Peyer's patch (tissue), 4 donors: ENCODE data around the gene BCAS1. TPM values are rescaled to one million over a fixed set of nuclear protein-coding genes. Genes with fewer than 3 reads are reported as not detected.

Source experiments
- DNase-seq, 3 donors: peaks; one replicate each; pipeline ENCODE4 v3.0.0-alpha.2; 2017 to 2019
- H3K27ac ChIP-seq, 4 donors: fragments of 200-600 bp; sonication (generic); one replicate each; pipeline ENCODE4 v1.5.1; 2016 to 2019
- H3K27me3 ChIP-seq, 2 donors: fragments of 200-600 bp; sonication (generic); one replicate each; pipeline ENCODE4 v1.5.1; 2019
- H3K36me3 ChIP-seq, 3 donors: fragments of 200-600 bp; sonication (generic); one replicate each; pipeline ENCODE4 v1.5.1; 2016 to 2019
- H3K4me1 ChIP-seq, 4 donors: fragments of 200-600 bp; sonication (generic); one replicate each; pipeline ENCODE4 v1.5.1; 2016 to 2019
- H3K4me3 ChIP-seq, 4 donors: fragments of 200-600 bp; sonication (generic); 1 replicate in 3 of 4; 2 replicates in 1 of 4; pipeline ENCODE4 v1.5.1; 2016 to 2019; ENCODE audit warnings: mild to moderate bottlenecking in 1 of 4
- H3K9me3 ChIP-seq, 4 donors: fragments of 200-600 bp; sonication (generic); one replicate each; pipeline ENCODE4 v1.5.1; 2016 to 2019; ENCODE audit warnings: mild to moderate bottlenecking in 1 of 4
- POLR2A ChIP-seq, 2 donors: fragments of 450-650 bp; IDR thresholded peaks; one replicate each; pipeline ENCODE4 v1.5.1; 2017; ENCODE audit warnings: antibody characterized with exemption in 2 of 2, mild to moderate bottlenecking in 2 of 2, moderate library complexity in 2 of 2
- total RNA-seq, 4 donors: library from RNA; depleted of rRNA; stranded (reverse); fragments of >200 nt; gene quantifications; one replicate each; pipeline ENCODE4 v1.1.0, GENCODE V29; 2016
- TF ChIP-seq, protein P1 (sequence below), 6 experiments: fragments of 450-650 bp in 4 of 6; fragments of 200-600 bp in 2 of 6; sonication (generic) in 1 of 6; IDR thresholded peaks; one replicate each; pipeline ENCODE4 v1.5.1; 2017 to 2019; ENCODE audit warnings: antibody characterized with exemption in 6 of 6, mild to moderate bottlenecking in 3 of 6, moderate library complexity in 1 of 6

Gene BCAS1
- total RNA-seq, 4 donors from 2014 or later, result 21.5 to 58.1 (median 43.2) TPM

GRCh38 chr20:54114109-54114508 lies 43.7 kb upstream of the BCAS1 start:
- H3K27ac ChIP-seq, result peak overlapping the region in 2 of 4 donors; percentile 54 to 69
- no peaks in the 10 kb centered on the region for H3K27me3 ChIP-seq
- TF ChIP-seq POLR2A (IDR thresholded peaks at IDR 0.05), result no peak
- TF ChIP-seq, protein P1, sequence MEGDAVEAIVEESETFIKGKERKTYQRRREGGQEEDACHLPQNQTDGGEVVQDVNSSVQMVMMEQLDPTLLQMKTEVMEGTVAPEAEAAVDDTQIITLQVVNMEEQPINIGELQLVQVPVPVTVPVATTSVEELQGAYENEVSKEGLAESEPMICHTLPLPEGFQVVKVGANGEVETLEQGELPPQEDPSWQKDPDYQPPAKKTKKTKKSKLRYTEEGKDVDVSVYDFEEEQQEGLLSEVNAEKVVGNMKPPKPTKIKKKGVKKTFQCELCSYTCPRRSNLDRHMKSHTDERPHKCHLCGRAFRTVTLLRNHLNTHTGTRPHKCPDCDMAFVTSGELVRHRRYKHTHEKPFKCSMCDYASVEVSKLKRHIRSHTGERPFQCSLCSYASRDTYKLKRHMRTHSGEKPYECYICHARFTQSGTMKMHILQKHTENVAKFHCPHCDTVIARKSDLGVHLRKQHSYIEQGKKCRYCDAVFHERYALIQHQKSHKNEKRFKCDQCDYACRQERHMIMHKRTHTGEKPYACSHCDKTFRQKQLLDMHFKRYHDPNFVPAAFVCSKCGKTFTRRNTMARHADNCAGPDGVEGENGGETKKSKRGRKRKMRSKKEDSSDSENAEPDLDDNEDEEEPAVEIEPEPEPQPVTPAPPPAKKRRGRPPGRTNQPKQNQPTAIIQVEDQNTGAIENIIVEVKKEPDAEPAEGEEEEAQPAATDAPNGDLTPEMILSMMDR (IDR thresholded peaks at IDR 0.05), result no peak
- no peaks in the 10 kb centered on the region for H3K36me3 ChIP-seq
- peaks cover 0 to 15% (median 0%) of the 10 kb centered on the region in 4 donors for H3K4me1 ChIP-seq
- no peak overlapping the region for H3K4me3 ChIP-seq
- DNase-seq, result no peak
- no peaks in the 10 kb centered on the region for H3K9me3 ChIP-seq

DNA sequence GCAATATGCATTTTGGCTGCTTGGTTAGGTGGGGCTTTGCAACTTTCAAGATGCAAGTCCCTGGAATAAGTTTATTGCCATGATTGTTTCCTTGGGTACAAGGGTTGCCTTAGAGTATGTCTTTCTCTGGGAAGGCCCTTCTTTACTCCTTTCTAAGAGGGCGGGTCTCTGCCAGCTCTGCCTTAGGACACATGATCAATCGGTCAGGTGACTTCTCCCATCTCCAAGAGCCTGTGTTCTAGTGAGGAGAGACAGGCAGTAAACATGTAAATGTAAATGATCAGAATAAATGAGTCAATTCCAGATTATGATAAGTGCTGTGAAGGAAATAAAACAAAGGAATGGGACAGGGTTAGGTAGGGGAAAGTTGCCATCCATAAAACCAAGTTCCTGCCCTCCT lies 43.2 kb upstream of the BCAS1 start:
- H3K4me3 ChIP-seq, result no peak overlapping the region
- H3K36me3 ChIP-seq, result no peaks in the 10 kb centered on the region
- peaks cover 0 to 15% (median 0%) of the 10 kb centered on the region in 4 donors for H3K4me1 ChIP-seq
- TF ChIP-seq POLR2A (IDR thresholded peaks at IDR 0.05), result no peak
- no peaks in the 10 kb centered on the region for H3K9me3 ChIP-seq
- H3K27ac ChIP-seq, result peak overlapping the region in 2 of 4 donors; percentile 54 to 69
- peak in 1 of 3 donors; percentile 85 for DNase-seq
- H3K27me3 ChIP-seq, result no peaks in the 10 kb centered on the region

- Histone ChIP-seq H3K27me3 (no peaks in the 10 kb centered on the region), H3K27ac (no peak overlapping the region), H3K9me3 (no peaks in the 10 kb centered on the region), H3K4me1 (peaks cover 0 to 15% (median 0%) of the 10 kb centered on the region in 4 donors), H3K4me3 (no peak overlapping the region), H3K36me3 (no peaks in the 10 kb centered on the region)
- DNase-seq, result no peak
- TF ChIP-seq, protein P1 (IDR thresholded peaks at IDR 0.05), result no peak
- TF ChIP-seq POLR2A (IDR thresholded peaks at IDR 0.05), result no peak
These were observed 42.0 kb upstream of the BCAS1 start for GRCh38 chr20:54112221-54112884.

DNA sequence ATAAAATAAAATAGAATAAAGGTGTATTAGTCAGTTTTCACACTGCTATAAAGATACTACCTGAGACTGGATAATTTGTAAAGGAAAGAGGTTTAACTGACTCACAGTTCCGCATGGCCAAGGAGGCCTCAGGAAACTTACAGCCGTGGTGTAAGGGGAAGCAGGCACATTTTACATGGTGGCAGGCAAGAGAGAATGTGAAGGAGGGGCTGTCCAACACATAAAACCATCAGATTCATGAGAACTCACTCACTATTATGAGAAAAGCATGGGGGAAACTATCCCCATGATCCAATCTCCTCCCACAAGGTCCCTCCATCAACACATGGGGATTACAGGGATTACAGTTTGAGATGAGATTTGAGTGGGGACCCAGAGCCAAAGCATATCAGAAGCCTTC lies 41.1 kb upstream of the BCAS1 start:
- H3K27me3 ChIP-seq, result no peaks in the 10 kb centered on the region
- H3K4me1 ChIP-seq, result peaks cover 0 to 9% (median 0%) of the 10 kb centered on the region in 4 donors
- H3K4me3 ChIP-seq, result no peak overlapping the region
- no peak overlapping the region for H3K27ac ChIP-seq
- H3K36me3 ChIP-seq, result no peaks in the 10 kb centered on the region
- no peak for DNase-seq
- H3K9me3 ChIP-seq, result no peaks in the 10 kb centered on the region
- no peak for TF ChIP-seq POLR2A (IDR thresholded peaks at IDR 0.05)
- TF ChIP-seq, protein P1 (IDR thresholded peaks at IDR 0.05), result no peak

GRCh38 chr20:54110457-54110856 lies 40.1 kb upstream of the BCAS1 start:
- TF ChIP-seq, protein P1 (IDR thresholded peaks at IDR 0.05), result no peak
- H3K36me3 ChIP-seq, result no peaks in the 10 kb centered on the region
- no peak for DNase-seq

DNA sequence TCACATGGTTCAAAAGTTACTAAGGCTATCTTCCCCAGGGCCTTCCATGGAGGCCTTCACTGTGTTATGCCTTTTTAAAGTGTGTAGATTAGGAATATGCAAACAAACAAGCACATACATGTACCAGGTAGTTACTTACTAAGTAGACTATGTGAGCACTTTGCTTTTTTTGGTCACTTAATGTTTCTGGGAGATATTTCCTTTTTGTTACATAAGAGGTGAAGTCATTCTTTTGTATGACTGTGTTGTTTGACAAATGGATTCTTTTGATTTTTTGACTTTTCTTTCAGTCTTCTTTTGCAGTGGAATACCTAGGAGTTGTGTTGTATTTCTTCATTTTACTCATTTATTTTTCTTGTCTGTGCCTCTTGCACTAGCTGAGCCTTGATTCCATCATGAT lies 39.6 kb upstream of the BCAS1 start:
- Histone ChIP-seq H3K36me3 (no peaks in the 10 kb centered on the region), H3K9me3 (no peaks in the 10 kb centered on the region), H3K4me1 (peaks cover 0 to 6% (median 0%) of the 10 kb centered on the region in 4 donors), H3K4me3 (no peak overlapping the region), H3K27me3 (no peaks in the 10 kb centered on the region), H3K27ac (no peak overlapping the region)
- no peak for TF ChIP-seq POLR2A (IDR thresholded peaks at IDR 0.05)
- TF ChIP-seq, protein P1 (IDR thresholded peaks at IDR 0.05), result no peak
- no peak for DNase-seq

More at GRCh38 chr20:54110457-54110856, 40.1 kb upstream of the BCAS1 start:
- Histone ChIP-seq H3K9me3 (no peaks in the 10 kb centered on the region), H3K27me3 (no peaks in the 10 kb centered on the region), H3K27ac (no peak overlapping the region), H3K4me3 (no peak overlapping the region), H3K4me1 (peaks cover 0 to 6% (median 0%) of the 10 kb centered on the region in 4 donors)
